Measurements from ENCODE around the gene ERICH6B. TPM values are rescaled to one million over a fixed set of nuclear protein-coding genes. Genes with fewer than 3 reads are reported as not detected.

Gene ERICH6B
- total and polyA plus RNA-seq, 10 of the 15 experiments (the other 5 are each of a cell fraction or from before 2014, with no cell fraction given) = 0.27 to 0.75 (median 0.33) TPM; not detected in 7

DNA sequence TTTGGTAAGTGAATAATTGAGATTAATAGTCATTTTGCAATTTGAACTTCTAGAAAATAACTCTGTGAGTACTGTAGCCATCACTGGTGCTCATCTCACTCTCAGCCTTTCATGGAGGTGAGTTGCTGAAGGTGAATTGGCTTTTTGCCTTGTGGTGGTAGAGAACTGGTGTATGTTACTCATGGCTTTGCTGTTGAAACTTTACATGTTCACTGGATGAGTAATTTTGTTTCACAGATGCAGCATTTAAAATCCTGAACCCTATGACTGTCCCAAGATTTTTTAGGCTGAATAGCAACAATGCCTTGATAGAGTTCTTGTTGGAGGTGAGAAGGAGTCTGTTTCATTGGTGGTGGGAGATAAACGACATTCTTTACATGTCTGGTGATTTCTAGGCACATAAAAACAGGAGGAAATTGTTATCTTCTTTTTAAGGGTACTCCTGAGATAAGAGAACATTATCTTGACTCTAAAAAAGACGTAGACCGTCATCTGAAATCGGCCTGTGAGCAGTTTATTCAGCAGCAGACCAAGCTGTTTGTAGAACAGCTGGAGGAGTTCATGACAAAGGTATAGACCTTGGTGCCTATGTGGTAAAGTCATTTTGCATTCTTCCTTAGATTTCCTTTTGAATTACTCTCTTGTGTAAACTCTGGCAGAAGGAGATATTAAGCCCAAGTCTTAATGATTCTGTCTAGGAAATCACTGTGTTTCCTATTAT, 96.9 kb downstream of the ERICH6B start (continued):
- no peak for TF ChIP-seq ZNF274 (IDR thresholded peaks at IDR 0.05; ENCODE audit: insufficient read depth, insufficient read length)
- TF ChIP-seq, protein P1, sequence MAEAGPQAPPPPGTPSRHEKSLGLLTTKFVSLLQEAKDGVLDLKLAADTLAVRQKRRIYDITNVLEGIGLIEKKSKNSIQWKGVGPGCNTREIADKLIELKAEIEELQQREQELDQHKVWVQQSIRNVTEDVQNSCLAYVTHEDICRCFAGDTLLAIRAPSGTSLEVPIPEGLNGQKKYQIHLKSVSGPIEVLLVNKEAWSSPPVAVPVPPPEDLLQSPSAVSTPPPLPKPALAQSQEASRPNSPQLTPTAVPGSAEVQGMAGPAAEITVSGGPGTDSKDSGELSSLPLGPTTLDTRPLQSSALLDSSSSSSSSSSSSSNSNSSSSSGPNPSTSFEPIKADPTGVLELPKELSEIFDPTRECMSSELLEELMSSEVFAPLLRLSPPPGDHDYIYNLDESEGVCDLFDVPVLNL (IDR thresholded peaks at IDR 0.05; ENCODE audit: low read depth, low read length) = no peak
- TF ChIP-seq POLR2A (IDR thresholded peaks at IDR 0.05; ENCODE audit: low read depth, low read length) = no peak
- TF ChIP-seq, protein P2, sequence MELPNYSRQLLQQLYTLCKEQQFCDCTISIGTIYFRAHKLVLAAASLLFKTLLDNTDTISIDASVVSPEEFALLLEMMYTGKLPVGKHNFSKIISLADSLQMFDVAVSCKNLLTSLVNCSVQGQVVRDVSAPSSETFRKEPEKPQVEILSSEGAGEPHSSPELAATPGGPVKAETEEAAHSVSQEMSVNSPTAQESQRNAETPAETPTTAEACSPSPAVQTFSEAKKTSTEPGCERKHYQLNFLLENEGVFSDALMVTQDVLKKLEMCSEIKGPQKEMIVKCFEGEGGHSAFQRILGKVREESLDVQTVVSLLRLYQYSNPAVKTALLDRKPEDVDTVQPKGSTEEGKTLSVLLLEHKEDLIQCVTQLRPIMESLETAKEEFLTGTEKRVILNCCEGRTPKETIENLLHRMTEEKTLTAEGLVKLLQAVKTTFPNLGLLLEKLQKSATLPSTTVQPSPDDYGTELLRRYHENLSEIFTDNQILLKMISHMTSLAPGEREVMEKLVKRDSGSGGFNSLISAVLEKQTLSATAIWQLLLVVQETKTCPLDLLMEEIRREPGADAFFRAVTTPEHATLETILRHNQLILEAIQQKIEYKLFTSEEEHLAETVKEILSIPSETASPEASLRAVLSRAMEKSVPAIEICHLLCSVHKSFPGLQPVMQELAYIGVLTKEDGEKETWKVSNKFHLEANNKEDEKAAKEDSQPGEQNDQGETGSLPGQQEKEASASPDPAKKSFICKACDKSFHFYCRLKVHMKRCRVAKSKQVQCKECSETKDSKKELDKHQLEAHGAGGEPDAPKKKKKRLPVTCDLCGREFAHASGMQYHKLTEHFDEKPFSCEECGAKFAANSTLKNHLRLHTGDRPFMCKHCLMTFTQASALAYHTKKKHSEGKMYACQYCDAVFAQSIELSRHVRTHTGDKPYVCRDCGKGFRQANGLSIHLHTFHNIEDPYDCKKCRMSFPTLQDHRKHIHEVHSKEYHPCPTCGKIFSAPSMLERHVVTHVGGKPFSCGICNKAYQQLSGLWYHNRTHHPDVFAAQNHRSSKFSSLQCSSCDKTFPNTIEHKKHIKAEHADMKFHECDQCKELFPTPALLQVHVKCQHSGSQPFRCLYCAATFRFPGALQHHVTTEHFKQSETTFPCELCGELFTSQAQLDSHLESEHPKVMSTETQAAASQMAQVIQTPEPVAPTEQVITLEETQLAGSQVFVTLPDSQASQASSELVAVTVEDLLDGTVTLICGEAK (IDR thresholded peaks at IDR 0.05; ENCODE audit: borderline replicate concordance) = no peak
- no peak for TF ChIP-seq RBBP5 (conservative IDR thresholded peaks at IDR 0.05)

DNA sequence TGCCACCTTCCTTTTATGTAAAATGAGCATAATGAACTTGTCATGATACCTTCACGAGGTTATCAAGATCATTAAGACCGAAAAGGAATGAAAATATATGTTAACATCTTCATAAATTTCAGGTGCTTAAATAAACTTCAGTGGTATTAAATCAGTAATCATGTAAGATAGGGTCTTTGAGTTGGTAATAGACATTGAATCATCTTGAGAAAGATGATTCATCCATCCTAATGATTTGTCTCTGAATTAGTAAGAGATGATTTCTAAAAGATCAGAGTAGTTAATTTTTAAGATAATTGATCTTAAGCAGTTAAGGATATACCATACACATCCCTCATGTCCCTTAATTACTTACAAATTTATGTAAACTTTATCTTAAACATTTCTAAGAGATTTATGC, 98.8 kb downstream of the ERICH6B start:
- no peak overlapping the region for H2AFZ ChIP-seq (ENCODE audit: control insufficient read depth, low read depth, low read length)
- CTCF ChIA-PET = interaction anchor here (0.7 kb wide), 1 partner anchor 1560 kb away, joined by 3 read pairs; no protein-coding TSS in a partner anchor
- H3K4me2 ChIP-seq (ENCODE audit: control insufficient read depth, insufficient read depth) = no peak overlapping the region
- in situ Hi-C loops (cut with MboI) = loop anchor here (5.0 kb wide), 1 partner anchor 216 kb away; no protein-coding TSS in a partner anchor
- peaks cover 4 to 38% of the 10 kb centered on the region in 2 experiments for H3K36me3 ChIP-seq (ENCODE audit: control insufficient read depth in 2 of 2, insufficient read depth in 2 of 2, low read length in 1 of 2)
- no peak overlapping the region for H3K9ac ChIP-seq (ENCODE audit: control insufficient read depth, insufficient read depth, low read length)
- no peak overlapping the region for H3K4me3 ChIP-seq
- FAIRE-seq (no peak), ATAC-seq (no peak), DNase-seq (ENCODE audit: low read depth, low spot score) (no peak)
- no peaks in the 10 kb centered on the region for H3K4me1 ChIP-seq (ENCODE audit: control insufficient read depth, insufficient read depth, low read length)
- TF ChIP-seq, protein P3, sequence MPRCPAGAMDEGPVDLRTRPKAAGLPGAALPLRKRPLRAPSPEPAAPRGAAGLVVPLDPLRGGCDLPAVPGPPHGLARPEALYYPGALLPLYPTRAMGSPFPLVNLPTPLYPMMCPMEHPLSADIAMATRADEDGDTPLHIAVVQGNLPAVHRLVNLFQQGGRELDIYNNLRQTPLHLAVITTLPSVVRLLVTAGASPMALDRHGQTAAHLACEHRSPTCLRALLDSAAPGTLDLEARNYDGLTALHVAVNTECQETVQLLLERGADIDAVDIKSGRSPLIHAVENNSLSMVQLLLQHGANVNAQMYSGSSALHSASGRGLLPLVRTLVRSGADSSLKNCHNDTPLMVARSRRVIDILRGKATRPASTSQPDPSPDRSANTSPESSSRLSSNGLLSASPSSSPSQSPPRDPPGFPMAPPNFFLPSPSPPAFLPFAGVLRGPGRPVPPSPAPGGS (IDR thresholded peaks at IDR 0.05; ENCODE audit: borderline replicate concordance, insufficient read depth, low read depth, low read length, poor library complexity, severe bottlenecking) = no peak
- TF ChIP-seq KAT2A (conservative IDR thresholded peaks at IDR 0.05; ENCODE audit: control insufficient read depth, low read depth, low read length) (no peak), BMI1 (IDR thresholded peaks at IDR 0.05; ENCODE audit: borderline replicate concordance) (no peak), CBFB (IDR thresholded peaks at IDR 0.05; ENCODE audit: low read depth) (no peak), EZH2 (IDR thresholded peaks at IDR 0.05; ENCODE audit: borderline replicate concordance, control insufficient read depth, low read depth, low read length) (no peak), MTA3 (IDR thresholded peaks at IDR 0.05; ENCODE audit: borderline replicate concordance, low read length) (no peak)
- TF ChIP-seq, protein P4, sequence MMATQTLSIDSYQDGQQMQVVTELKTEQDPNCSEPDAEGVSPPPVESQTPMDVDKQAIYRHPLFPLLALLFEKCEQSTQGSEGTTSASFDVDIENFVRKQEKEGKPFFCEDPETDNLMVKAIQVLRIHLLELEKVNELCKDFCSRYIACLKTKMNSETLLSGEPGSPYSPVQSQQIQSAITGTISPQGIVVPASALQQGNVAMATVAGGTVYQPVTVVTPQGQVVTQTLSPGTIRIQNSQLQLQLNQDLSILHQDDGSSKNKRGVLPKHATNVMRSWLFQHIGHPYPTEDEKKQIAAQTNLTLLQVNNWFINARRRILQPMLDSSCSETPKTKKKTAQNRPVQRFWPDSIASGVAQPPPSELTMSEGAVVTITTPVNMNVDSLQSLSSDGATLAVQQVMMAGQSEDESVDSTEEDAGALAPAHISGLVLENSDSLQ (IDR thresholded peaks at IDR 0.05) = no peak
- POLR2A ChIA-PET = no interaction called here
- H3K9me3 ChIP-seq (replicated peaks; ENCODE audit: control insufficient read depth, insufficient read depth, low read length) = no peaks in the 10 kb centered on the region
- intact Hi-C loops (cut with micrococcal nuclease; ENCODE audit: unreplicated experiment) = no loop called here
- 3% methylated on average over 2 of the region's 2 CpGs for WGBS (ENCODE audit: insufficient coverage, insufficient replicate concordance, low lambda C conversion rate, missing lambda C conversion rate)
- H3K79me2 ChIP-seq (ENCODE audit: control insufficient read depth, insufficient read depth, low read length) = no peaks in the 10 kb centered on the region
- RAD21 ChIA-PET (ENCODE audit: unreplicated experiment) = no interaction called here
- no peaks in the 10 kb centered on the region for H4K20me1 ChIP-seq (ENCODE audit: control insufficient read depth, insufficient read depth)
- no peak overlapping the region for H3K27ac ChIP-seq (ENCODE audit: control insufficient read depth, insufficient read depth)
- SMC1A ChIA-PET (ENCODE audit: uncharacterized antibody, unreplicated experiment) = interaction anchor here (1.5 kb wide), 1 partner anchor 201 kb away, joined by 3 read pairs; no protein-coding TSS in a partner anchor
- BruUV-seq (replicated peaks) = no TSS peak
- H3K27me3 ChIP-seq (replicated peaks in 1 of 2; ENCODE audit: control insufficient read depth in 2 of 2, insufficient read depth in 2 of 2, low read length in 1 of 2) = no peaks in the 10 kb centered on the region
